ENCODE results near the gene DNAJB2.
A peak's percentile ranks its signal among the peaks of the same experiment; 100 is the strongest.
"Not testable (repeated sequence)": the region's sequence is repeated elsewhere in the genome, so short reads cannot be mapped to it uniquely, and the experiment has no call there.

DNAJB2 gene

DNA sequence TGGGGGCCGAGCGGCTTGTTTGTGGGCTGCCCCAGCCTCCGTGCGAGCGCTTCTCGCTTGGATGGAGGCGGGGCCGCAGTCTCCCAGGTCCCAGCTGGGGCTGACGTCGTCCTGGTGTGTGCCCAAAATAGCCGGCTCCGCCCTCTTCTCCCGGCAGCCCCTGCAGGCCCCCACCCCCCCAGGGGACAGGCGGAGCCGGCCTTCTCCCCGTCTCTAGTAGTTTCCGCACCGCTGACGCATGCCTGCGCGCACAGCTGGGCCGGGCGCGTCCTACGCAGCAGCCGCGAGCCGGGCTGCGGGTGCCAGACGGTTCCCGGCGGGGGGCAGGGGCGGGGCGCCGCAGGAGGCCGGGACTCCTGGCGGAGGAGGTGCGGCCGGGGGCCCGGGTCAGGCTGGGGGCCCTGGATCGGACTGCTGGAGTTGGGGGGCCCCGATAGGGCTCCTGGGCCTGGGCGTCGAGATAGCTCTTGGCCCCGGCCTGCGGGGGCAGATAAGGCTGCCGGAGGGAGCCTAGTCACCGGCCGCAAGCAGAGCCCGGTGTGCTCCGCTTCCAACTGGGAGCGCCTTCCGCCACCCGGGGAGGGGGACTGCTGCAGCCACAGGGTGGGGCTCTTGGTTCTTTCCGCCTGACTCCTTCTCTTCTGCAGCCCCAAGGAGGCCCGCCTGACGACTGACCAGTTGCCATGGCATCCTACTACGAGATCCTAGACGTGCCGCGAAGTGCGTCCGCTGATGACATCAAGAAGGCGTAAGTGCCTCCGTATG is at the start of gene DNAJB2:
Gene DNAJB2, plus strand, starts transcription at position 216 of the 765 bp plus-strand sequence. Its CDS starts 468 bp downstream, at position 684.
- DNase-seq: peak; percentile 98

GRCh38 chr2:219230059-219230540 is 49.1 kb upstream of the DNAJB2 start:
- peak; percentile 53 for DNase-seq

DNA sequence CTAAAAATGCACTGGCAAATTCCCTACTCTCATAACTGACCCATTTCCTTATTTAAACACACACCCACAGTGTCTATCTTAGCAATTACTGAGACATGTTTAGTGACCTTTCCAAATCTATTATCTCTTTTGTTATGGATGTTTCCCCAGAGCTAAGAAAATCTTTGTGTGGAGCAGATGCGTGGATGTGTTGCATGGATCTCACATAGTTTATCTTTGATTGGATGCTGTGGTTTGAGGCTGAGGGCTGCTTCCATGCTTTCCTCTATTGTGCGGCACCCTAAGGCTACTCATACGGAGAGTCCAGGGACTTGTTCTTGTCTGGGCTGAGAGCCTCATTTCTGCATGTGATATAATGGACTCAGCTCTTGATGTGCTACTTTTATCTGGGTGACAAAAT is 44.8 kb upstream of the DNAJB2 start:
- no peak for DNase-seq

- DNase-seq: peak; percentile 21
Observed at GRCh38 chr2:219243291-219243761, 35.8 kb upstream of the DNAJB2 start.

- DNase-seq: no peak
Observed at GRCh38 chr2:219244789-219245147, 34.4 kb upstream of the DNAJB2 start.

DNA sequence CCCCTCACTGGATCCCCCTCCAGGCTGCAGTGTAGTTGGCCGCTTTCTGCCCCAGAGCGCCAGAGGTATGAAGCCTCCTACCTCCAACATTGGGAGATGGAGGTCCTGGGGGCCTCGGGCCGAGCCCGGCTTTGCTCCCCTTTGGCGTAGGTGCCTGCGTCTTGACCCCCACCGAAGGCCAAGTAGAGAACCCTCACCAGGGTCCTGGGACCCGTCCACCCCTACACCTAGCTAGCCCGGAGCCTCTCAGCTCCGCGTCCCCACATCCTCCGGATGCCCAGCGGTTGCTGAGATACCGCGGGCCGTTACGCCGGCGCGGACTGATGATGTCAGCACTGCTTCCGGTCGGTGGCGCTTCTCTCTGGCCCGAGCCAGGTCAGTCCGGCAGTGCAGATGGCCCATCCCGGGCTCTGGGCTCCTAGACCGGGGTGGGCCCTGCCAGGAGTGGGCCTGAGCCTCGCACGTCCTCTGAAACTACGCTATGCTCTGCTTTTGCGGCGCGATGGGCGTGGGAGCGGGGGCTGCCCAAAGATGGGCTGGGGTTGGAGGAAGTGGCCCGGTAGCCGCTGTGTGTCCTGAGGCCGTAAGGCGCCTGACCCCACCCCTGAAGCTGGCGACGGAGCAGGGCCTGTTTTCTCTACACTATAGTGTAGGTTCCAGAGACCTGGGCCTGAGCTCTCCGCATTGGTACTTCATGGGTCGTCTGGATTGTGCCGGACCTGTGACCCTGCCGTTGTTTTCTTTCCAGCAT is 33.8 kb upstream of the DNAJB2 start, which contains the start of the genes GLB1L and STK16:
Gene GLB1L, minus strand, starts transcription at position 297 of the 751 bp plus-strand sequence. CDS start 1,871 bp downstream, outside the sequence.
Gene STK16, plus strand, starts transcription at position 332 of the 751 bp plus-strand sequence. CDS start 521 bp downstream, outside the sequence.
- DNase-seq: peak; percentile 89

- DNase-seq: peak; percentile 18
Observed at GRCh38 chr2:219245899-219246230, 33.3 kb upstream of the DNAJB2 start.

GRCh38 chr2:219246559-219246958 is 32.6 kb upstream of the DNAJB2 start:
- DNase-seq: no peak

DNA sequence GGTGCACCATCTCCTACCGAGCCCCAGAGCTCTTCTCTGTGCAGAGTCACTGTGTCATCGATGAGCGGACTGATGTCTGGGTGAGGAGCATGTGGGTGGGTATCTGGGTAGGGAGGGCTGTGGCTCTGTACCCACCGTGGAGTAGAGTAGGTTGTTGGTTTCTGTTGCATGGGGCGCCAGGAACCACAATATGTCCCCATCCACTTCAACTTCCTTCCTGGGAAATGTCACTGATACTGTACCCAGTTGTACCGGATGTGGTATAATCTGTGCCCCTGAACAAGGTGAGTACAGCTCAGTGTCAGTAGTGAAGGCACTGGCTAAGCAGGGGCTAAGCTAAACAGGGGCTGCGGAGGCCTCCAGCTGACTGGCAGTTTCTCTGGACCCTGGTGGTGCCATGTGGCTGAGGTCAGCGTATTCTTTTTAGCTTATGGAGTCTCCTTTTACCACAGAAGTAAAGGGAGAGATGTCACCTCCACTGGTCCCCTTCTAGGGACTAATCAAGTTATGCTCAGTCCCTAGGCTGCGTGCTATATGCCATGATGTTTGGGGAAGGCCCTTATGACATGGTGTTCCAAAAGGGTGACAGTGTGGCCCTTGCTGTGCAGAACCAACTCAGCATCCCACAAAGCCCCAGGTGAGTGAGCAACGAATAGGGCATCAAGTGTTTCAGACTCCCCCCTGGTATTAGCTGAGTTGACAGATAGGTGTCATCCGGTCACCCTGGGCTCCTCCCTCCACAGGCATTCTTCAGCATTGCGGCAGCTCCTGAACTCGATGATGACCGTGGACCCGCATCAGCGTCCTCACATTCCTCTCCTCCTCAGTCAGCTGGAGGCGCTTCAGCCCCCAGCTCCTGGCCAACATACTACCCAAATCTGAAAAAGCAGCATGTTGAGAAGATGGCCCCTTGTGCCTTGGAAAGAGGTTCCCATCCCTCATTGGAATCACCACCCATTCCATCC is 31.2 kb upstream of the DNAJB2 start:
- no peak for DNase-seq

DNA sequence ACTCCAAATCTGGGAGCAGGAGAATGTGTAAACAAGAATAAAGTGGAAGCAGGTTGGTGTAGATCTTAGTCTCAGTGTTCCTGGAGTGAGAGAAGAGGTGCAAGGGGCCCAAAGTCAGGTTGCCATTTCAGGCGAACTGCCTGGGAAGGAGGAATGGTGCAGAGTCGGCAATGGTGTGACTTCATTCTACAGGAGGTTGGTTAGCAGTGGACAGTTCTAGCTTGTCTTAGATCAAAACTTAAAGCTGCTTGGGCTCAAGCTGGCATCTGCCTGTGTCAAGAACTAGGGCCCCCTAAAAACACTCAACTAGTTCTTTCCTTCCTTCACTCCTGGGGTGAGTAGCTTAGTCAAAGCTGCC is 30.3 kb upstream of the DNAJB2 start:
- DNase-seq: no peak

- DNase-seq: peak; percentile 76
Observed at GRCh38 chr2:219249203-219249980, 29.8 kb upstream of the DNAJB2 start.

GRCh38 chr2:219250049-219250781 is 29.0 kb upstream of the DNAJB2 start:
- DNase-seq: no peak

DNA sequence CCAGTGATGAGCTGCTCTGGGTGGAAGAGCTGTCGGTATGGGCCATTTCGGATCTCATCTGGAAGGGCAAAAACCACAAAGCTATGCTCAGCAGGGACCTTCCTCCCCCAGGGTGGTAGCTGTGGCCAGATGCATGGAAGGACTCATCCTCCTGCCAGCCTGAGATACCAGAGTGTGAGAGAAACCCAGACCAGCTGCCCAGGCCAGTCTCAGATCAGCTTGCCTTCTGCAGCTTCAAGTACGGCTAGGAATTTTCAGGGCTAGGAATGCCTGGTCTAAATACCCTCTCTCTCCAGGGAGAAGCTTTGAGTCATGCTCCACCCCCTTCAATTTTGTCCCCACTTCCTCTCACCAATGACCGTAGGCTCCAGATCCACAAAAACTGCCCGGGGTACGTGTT is 27.5 kb upstream of the DNAJB2 start:
- no peak for DNase-seq

GRCh38 chr2:219252084-219252483 is 27.1 kb upstream of the DNAJB2 start:
- DNase-seq: no peak

DNA sequence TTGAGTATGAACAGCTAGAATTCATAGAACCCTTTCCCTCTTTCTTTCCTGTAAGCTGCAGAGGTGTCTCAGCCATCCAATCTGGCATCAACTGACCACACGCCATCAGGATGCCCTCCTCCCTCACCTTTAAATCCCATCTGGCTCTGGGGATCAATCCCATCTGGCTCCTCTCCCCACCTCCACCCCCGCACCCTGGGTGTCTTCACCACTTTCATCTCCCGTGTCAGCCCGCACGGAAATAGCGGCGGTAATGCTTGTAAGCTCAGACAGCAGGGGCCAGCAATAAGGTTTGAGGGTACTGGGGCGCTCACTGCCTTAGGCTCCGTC is 26.6 kb upstream of the DNAJB2 start:
- no peak for DNase-seq

GRCh38 chr2:219252900-219253752 is 26.0 kb upstream of the DNAJB2 start, which contains the start of gene TUBA4B:
TSS of gene TUBA4B (plus strand) at chr2:219253243. CDS start at chr2:219253408, 165 bp downstream.
- peak; percentile 34 for DNase-seq

- peak; percentile 83 for DNase-seq
Observed at GRCh38 chr2:219253753-219254589, 25.2 kb upstream of the DNAJB2 start, which contains the start of gene TUBA4A. TSS of gene TUBA4A (minus strand) at chr2:219253918. CDS start at chr2:219253858, 60 bp downstream.

GRCh38 chr2:219254590-219255201 is 24.5 kb upstream of the DNAJB2 start:
- DNase-seq: peak; percentile 10

GRCh38 chr2:219258942-219259341 is 20.2 kb upstream of the DNAJB2 start:
- not testable (repeated sequence) for DNase-seq
